K562 (cell line): ENCODE results near the gene CDYL2. TPM values are rescaled to one million over a fixed set of nuclear protein-coding genes. Genes with fewer than 3 reads are reported as not detected.

Experiments used
- ATF1 ChIP-seq, 2 experiments: fragments of 450-650 bp in 1 of 2; IDR thresholded peaks; 2 replicates each; pipeline ENCODE4 v1.6.1; 2016; ENCODE audit warnings: missing compliant biosample characterization in 1 of 2, missing genetic modification characterization in 1 of 2
- CBX8 ChIP-seq: fragments of 200-600 bp; sonication (generic); IDR thresholded peaks from 2 replicates; pipeline ENCODE4 v1.6.1; 2012; ENCODE audit warnings: borderline replicate concordance, mixed run types, low read depth, mild to moderate bottlenecking, moderate library complexity, mixed read lengths, low read length, control low read depth, inconsistent platforms; ENCODE audit not compliant: poor library complexity, severe bottlenecking; ENCODE audit errors: extremely low read depth
- DMBX1 ChIP-seq: fragments of 250-450 bp; sonication (Bioruptor Pico); IDR thresholded peaks from 2 replicates; pipeline ENCODE4 v1.8.0; 2022; ENCODE audit warnings: inconsistent platforms, mild to moderate bottlenecking, moderate library complexity, borderline replicate concordance
- TFAP4 ChIP-seq: sonication (generic); formaldehyde crosslinking; IDR thresholded peaks from 2 replicates; pipeline ENCODE4 v1.8.0; 2022; ENCODE audit warnings: missing genetic modification reagents, mild to moderate bottlenecking, moderate library complexity, borderline replicate concordance
- polyA plus RNA-seq, 8 experiments: library from polyadenylated mRNA; depleted of rRNA in 4 of 8; stranded (reverse) in 5 of 8; unstranded in 3 of 8; fragments of >200 nt; fragmentation: Nextera tagmentation in 2 of 8; fragmentation: Illumina TruSeq in 1 of 8; extraction: Ambion mirVana in 2 of 8; extraction: Trizol in 1 of 8; gene quantifications; 2 replicates each; pipeline versions ENCODE4 v1.2.1 to v1.2.3, GENCODE V29; 2011 to 2014; ENCODE audit warnings: inconsistent platforms in 1 of 8, missing spikeins in 1 of 8
- total RNA-seq, 7 experiments: library from RNA; depleted of rRNA in 6 of 7; stranded (reverse); fragments of >200 nt in 6 of 7; fragmentation: Illumina TruSeq in 2 of 7; extraction: Trizol in 2 of 7; gene quantifications; 2 replicates each; pipeline versions ENCODE4 v1.2.1 to v1.2.3, GENCODE V29; 2011 to 2021; ENCODE audit warnings: low replicate concordance in 1 of 7
- TF ChIP-seq, protein P1 (sequence below): fragments of 450-650 bp; IDR thresholded peaks from 2 replicates; pipeline ENCODE4 v1.6.1; 2016; ENCODE audit warnings: mild to moderate bottlenecking, moderate library complexity
- TF ChIP-seq, protein P2 (sequence below): fragments of 450-650 bp; IDR thresholded peaks from 2 replicates; pipeline ENCODE4 v1.7.0; 2016; ENCODE audit warnings: borderline replicate concordance
- TF ChIP-seq, protein P3 (sequence below): sonication (generic); formaldehyde crosslinking; IDR thresholded peaks from 2 replicates; pipeline ENCODE4 v1.8.1; 2023; ENCODE audit warnings: mild to moderate bottlenecking, missing genetic modification reagents

The CDYL2 gene
- total and polyA plus RNA-seq, 9 of the 15 experiments (the other 6 are each of a cell fraction or from before 2014, with no cell fraction given) = under 0.01 to 0.04 (median 0.01) TPM; not detected in 6

GRCh38 chr16:80671281-80671849 lies 133.0 kb downstream of the CDYL2 start (continued):
- TF ChIP-seq, protein P1, sequence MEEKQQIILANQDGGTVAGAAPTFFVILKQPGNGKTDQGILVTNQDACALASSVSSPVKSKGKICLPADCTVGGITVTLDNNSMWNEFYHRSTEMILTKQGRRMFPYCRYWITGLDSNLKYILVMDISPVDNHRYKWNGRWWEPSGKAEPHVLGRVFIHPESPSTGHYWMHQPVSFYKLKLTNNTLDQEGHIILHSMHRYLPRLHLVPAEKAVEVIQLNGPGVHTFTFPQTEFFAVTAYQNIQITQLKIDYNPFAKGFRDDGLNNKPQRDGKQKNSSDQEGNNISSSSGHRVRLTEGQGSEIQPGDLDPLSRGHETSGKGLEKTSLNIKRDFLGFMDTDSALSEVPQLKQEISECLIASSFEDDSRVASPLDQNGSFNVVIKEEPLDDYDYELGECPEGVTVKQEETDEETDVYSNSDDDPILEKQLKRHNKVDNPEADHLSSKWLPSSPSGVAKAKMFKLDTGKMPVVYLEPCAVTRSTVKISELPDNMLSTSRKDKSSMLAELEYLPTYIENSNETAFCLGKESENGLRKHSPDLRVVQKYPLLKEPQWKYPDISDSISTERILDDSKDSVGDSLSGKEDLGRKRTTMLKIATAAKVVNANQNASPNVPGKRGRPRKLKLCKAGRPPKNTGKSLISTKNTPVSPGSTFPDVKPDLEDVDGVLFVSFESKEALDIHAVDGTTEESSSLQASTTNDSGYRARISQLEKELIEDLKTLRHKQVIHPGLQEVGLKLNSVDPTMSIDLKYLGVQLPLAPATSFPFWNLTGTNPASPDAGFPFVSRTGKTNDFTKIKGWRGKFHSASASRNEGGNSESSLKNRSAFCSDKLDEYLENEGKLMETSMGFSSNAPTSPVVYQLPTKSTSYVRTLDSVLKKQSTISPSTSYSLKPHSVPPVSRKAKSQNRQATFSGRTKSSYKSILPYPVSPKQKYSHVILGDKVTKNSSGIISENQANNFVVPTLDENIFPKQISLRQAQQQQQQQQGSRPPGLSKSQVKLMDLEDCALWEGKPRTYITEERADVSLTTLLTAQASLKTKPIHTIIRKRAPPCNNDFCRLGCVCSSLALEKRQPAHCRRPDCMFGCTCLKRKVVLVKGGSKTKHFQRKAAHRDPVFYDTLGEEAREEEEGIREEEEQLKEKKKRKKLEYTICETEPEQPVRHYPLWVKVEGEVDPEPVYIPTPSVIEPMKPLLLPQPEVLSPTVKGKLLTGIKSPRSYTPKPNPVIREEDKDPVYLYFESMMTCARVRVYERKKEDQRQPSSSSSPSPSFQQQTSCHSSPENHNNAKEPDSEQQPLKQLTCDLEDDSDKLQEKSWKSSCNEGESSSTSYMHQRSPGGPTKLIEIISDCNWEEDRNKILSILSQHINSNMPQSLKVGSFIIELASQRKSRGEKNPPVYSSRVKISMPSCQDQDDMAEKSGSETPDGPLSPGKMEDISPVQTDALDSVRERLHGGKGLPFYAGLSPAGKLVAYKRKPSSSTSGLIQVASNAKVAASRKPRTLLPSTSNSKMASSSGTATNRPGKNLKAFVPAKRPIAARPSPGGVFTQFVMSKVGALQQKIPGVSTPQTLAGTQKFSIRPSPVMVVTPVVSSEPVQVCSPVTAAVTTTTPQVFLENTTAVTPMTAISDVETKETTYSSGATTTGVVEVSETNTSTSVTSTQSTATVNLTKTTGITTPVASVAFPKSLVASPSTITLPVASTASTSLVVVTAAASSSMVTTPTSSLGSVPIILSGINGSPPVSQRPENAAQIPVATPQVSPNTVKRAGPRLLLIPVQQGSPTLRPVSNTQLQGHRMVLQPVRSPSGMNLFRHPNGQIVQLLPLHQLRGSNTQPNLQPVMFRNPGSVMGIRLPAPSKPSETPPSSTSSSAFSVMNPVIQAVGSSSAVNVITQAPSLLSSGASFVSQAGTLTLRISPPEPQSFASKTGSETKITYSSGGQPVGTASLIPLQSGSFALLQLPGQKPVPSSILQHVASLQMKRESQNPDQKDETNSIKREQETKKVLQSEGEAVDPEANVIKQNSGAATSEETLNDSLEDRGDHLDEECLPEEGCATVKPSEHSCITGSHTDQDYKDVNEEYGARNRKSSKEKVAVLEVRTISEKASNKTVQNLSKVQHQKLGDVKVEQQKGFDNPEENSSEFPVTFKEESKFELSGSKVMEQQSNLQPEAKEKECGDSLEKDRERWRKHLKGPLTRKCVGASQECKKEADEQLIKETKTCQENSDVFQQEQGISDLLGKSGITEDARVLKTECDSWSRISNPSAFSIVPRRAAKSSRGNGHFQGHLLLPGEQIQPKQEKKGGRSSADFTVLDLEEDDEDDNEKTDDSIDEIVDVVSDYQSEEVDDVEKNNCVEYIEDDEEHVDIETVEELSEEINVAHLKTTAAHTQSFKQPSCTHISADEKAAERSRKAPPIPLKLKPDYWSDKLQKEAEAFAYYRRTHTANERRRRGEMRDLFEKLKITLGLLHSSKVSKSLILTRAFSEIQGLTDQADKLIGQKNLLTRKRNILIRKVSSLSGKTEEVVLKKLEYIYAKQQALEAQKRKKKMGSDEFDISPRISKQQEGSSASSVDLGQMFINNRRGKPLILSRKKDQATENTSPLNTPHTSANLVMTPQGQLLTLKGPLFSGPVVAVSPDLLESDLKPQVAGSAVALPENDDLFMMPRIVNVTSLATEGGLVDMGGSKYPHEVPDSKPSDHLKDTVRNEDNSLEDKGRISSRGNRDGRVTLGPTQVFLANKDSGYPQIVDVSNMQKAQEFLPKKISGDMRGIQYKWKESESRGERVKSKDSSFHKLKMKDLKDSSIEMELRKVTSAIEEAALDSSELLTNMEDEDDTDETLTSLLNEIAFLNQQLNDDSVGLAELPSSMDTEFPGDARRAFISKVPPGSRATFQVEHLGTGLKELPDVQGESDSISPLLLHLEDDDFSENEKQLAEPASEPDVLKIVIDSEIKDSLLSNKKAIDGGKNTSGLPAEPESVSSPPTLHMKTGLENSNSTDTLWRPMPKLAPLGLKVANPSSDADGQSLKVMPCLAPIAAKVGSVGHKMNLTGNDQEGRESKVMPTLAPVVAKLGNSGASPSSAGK = no peak
- TF ChIP-seq, protein P2, sequence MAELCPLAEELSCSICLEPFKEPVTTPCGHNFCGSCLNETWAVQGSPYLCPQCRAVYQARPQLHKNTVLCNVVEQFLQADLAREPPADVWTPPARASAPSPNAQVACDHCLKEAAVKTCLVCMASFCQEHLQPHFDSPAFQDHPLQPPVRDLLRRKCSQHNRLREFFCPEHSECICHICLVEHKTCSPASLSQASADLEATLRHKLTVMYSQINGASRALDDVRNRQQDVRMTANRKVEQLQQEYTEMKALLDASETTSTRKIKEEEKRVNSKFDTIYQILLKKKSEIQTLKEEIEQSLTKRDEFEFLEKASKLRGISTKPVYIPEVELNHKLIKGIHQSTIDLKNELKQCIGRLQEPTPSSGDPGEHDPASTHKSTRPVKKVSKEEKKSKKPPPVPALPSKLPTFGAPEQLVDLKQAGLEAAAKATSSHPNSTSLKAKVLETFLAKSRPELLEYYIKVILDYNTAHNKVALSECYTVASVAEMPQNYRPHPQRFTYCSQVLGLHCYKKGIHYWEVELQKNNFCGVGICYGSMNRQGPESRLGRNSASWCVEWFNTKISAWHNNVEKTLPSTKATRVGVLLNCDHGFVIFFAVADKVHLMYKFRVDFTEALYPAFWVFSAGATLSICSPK = no peak
- TF ChIP-seq CBX8 (no peak), DMBX1 (no peak), ATF1 (CRISPR knock-in tag; IDR thresholded peaks at IDR 0.05) (no peak), ATF1 (tag; IDR thresholded peaks at IDR 0.05) (no peak), TFAP4 (CRISPR knock-in tag) (no peak)
- TF ChIP-seq, protein P3, sequence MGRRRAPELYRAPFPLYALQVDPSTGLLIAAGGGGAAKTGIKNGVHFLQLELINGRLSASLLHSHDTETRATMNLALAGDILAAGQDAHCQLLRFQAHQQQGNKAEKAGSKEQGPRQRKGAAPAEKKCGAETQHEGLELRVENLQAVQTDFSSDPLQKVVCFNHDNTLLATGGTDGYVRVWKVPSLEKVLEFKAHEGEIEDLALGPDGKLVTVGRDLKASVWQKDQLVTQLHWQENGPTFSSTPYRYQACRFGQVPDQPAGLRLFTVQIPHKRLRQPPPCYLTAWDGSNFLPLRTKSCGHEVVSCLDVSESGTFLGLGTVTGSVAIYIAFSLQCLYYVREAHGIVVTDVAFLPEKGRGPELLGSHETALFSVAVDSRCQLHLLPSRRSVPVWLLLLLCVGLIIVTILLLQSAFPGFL = no peak
- TF ChIP-seq, all 486 proteins: peak for 0
